SK-N-MC (cell line): ENCODE measurements around the gene SMAD6.

ENCODE experiments used
- EZH2 ChIP-seq: fragments of 200-600 bp; sonication (generic); IDR thresholded peaks from one replicate; pipeline ENCODE4 v1.6.1; 2017; ENCODE audit warnings: antibody characterized with exemption
- POLR2AphosphoS5 ChIP-seq: IDR thresholded peaks from 2 replicates; pipeline ENCODE4 v1.6.1; 2012; ENCODE audit warnings: mild to moderate bottlenecking, low read depth, low read length, borderline replicate concordance

- TF ChIP-seq POLR2AphosphoS5 (no peak), EZH2 (no peak)
These were observed 61.4 kb downstream of the SMAD6 start for GRCh38 chr15:66763186-66764071.
